ENCODE data around the gene UBE4B.

- TF ChIP-seq, protein P1, sequence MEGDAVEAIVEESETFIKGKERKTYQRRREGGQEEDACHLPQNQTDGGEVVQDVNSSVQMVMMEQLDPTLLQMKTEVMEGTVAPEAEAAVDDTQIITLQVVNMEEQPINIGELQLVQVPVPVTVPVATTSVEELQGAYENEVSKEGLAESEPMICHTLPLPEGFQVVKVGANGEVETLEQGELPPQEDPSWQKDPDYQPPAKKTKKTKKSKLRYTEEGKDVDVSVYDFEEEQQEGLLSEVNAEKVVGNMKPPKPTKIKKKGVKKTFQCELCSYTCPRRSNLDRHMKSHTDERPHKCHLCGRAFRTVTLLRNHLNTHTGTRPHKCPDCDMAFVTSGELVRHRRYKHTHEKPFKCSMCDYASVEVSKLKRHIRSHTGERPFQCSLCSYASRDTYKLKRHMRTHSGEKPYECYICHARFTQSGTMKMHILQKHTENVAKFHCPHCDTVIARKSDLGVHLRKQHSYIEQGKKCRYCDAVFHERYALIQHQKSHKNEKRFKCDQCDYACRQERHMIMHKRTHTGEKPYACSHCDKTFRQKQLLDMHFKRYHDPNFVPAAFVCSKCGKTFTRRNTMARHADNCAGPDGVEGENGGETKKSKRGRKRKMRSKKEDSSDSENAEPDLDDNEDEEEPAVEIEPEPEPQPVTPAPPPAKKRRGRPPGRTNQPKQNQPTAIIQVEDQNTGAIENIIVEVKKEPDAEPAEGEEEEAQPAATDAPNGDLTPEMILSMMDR (IDR thresholded peaks at IDR 0.05; ENCODE audit: poor library complexity): no peak
- TF ChIP-seq EZH2 (IDR thresholded peaks at IDR 0.05; ENCODE audit: borderline replicate concordance) (no peak), EZH2phosphoT487 (IDR thresholded peaks at IDR 0.05; ENCODE audit: low read depth, severe bottlenecking, unreplicated experiment) (no peak)
These were observed 43.0 kb upstream of the UBE4B start for GRCh38 chr1:9989773-9990172.

Data from hepatocyte (in vitro differentiated cells).